Caco-2 (cell line): Measurements from ENCODE around the gene SH3YL1. TPM values are rescaled to one million over a fixed set of nuclear protein-coding genes. Genes with fewer than 3 reads are reported as not detected.

Experiments
- BruUV-seq: library from RNA; stranded (reverse); fragments of 400-500 nt; replicated peaks from 2 replicates; lab custom pipeline; 2021; lab: Mats Ljungman, UMichigan
- CTCF ChIA-PET: fragments of 300-600 bp; sonication (Branson Sonifier 250); formaldehyde crosslinking; loops from one replicate; lab custom pipeline; 2022; ENCODE audit warnings: antibody characterized with exemption; lab: Charles Lee
- POLR2A ChIA-PET: fragments of 300-600 bp; sonication (Branson Sonifier 250); formaldehyde crosslinking; loops from one replicate; lab custom pipeline; 2022; ENCODE audit warnings: antibody characterized with exemption; lab: Charles Lee
- DNase-seq, 2 experiments: peaks; one replicate each; pipeline versions ENCODE4 v3.0.0 to v3.0.0-alpha.2; 2020 to 2022
- H3K27me3 ChIP-seq: replicated peaks from 2 replicates; pipeline ENCODE4 v1.6.0; 2011; ENCODE audit warnings: low read length; ENCODE audit not compliant: control insufficient read depth, insufficient read depth
- H3K36me3 ChIP-seq: 2 replicates; pipeline ENCODE4 v1.5.1; 2011; ENCODE audit warnings: low read length; ENCODE audit not compliant: control insufficient read depth, insufficient read depth
- H3K4me1 ChIP-seq: fragments of 250-450 bp; sonication (Bioruptor Pico); 2 replicates; pipeline ENCODE4 v1.5.1; 2020; ENCODE audit warnings: mild to moderate bottlenecking
- H3K4me3 ChIP-seq: 2 replicates; pipeline ENCODE4 v1.5.1; 2011; ENCODE audit warnings: low read depth, mild to moderate bottlenecking, control low read depth, low read length
- H3K9me3 ChIP-seq: fragments of 250-450 bp; sonication (Bioruptor Pico); 2 replicates; pipeline ENCODE4 v1.5.1; 2020; ENCODE audit warnings: mild to moderate bottlenecking, moderate library complexity
- H3K27ac Mint-ChIP-seq: one replicate; pipeline ENCODE4 v1.8.0; 2022; ENCODE audit warnings: mixed read lengths; ENCODE audit not compliant: unreplicated experiment
- H3K27me3 Mint-ChIP-seq: one replicate; pipeline ENCODE4 v1.8.0; 2022; ENCODE audit warnings: mixed read lengths; ENCODE audit not compliant: insufficient read depth, unreplicated experiment
- H3K36me3 Mint-ChIP-seq: one replicate; pipeline ENCODE4 v1.8.0; 2022; ENCODE audit warnings: mild to moderate bottlenecking, mixed read lengths; ENCODE audit not compliant: insufficient read depth, unreplicated experiment
- H3K4me1 Mint-ChIP-seq: one replicate; pipeline ENCODE4 v1.8.0; 2022; ENCODE audit warnings: low read depth, mixed read lengths; ENCODE audit not compliant: unreplicated experiment
- H3K4me3 Mint-ChIP-seq: one replicate; pipeline ENCODE4 v1.8.0; 2022; ENCODE audit warnings: mild to moderate bottlenecking, moderate library complexity, mixed read lengths; ENCODE audit not compliant: unreplicated experiment
- H3K9me3 Mint-ChIP-seq: one replicate; pipeline ENCODE4 v1.8.0; 2022; ENCODE audit warnings: mixed read lengths; ENCODE audit not compliant: unreplicated experiment
- CTCF ChIP-seq, 2 experiments: fragments of 200-600 bp in 1 of 2; IDR thresholded peaks; 1 replicate in 1 of 2; 2 replicates in 1 of 2; pipeline versions ENCODE4 v1.5.1 to v1.8.0; 2011 to 2022; ENCODE audit warnings: antibody characterized with exemption in 1 of 2, control low read depth in 1 of 2, inconsistent platforms in 1 of 2, low read depth in 1 of 2, low read length in 1 of 2, mild to moderate bottlenecking in 1 of 2, moderate library complexity in 1 of 2; ENCODE audit not compliant: insufficient read depth in 1 of 2, severe bottlenecking in 1 of 2, unreplicated experiment in 1 of 2
- intact Hi-C: fragments of 100-400 bp; cut with micrococcal nuclease; formaldehyde crosslinking; loops from one replicate; pipeline ENCODE4 v1.10.0; 2022; ENCODE audit not compliant: unreplicated experiment
- total RNA-seq: library from RNA; stranded (reverse); gene quantifications from 2 replicates; pipeline ENCODE4 v1.2.3, GENCODE V29; 2022

Gene SH3YL1
- total RNA-seq, 1 experiment from 2014 or later, result 76.0 TPM

DNA sequence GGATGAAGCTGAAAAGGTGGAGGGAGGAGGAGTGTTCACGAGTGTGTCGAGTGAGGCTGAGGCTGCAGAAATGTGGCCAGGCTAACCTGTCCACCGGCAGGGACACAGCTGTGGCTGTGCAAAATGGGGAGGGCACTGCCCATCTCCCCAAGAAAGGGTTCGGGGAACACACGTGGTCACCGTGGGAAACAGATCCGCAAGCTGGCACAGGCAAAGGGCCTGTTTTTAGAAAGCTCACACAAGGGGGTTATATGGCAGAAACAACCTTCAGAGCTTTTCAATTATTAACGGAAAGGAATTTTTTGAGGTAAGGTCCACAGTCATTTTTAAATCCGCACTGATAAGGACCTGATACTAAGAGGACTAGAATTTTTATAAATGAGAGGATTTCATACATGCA, 35.7 kb downstream of the SH3YL1 start:
- intact Hi-C loops, result no loop called here
- no TSS peak for BruUV-seq
- H3K27me3 Mint-ChIP-seq, result no peaks in the 10 kb centered on the region

GRCh38 chr2:223971-224760, 39.7 kb downstream of the SH3YL1 start:
- Histone ChIP-seq H3K27me3 (no peaks in the 10 kb centered on the region), H3K4me3 (no peak overlapping the region), H3K9me3 (no peaks in the 10 kb centered on the region), H3K4me1 (peaks cover 8% of the 10 kb centered on the region; the same call in 1 of the 2 replicates), H3K36me3 (0 out of 2 replicates have a peak, but pooled peaks cover 1% of the 10 kb centered on the region)
- Mint-ChIP-seq H3K4me3 (no peak overlapping the region), H3K27me3 (no peaks in the 10 kb centered on the region), H3K9me3 (no peaks in the 10 kb centered on the region), H3K36me3 (peaks cover 23% of the 10 kb centered on the region), H3K27ac (no peak overlapping the region), H3K4me1 (peaks cover 13% of the 10 kb centered on the region)
- POLR2A ChIA-PET, result no interaction called here
- BruUV-seq, result no TSS peak
- DNase-seq, result no peak
- no peak for TF ChIP-seq CTCF (IDR thresholded peaks at IDR 0.05; ENCODE audit: insufficient read depth in 1 of 2, low read depth in 1 of 2, low read length in 1 of 2, severe bottlenecking in 1 of 2, unreplicated experiment in 1 of 2)
- intact Hi-C loops, result no loop called here
- CTCF ChIA-PET, result no interaction called here

More for the DNA sequence above, 35.7 kb downstream of the SH3YL1 start:
- Mint-ChIP-seq H3K36me3 (peaks cover 18% of the 10 kb centered on the region), H3K9me3 (no peaks in the 10 kb centered on the region), H3K4me1 (peaks cover 13% of the 10 kb centered on the region), H3K27ac (peak overlapping the region; percentile 48), H3K4me3 (no peak overlapping the region)
- DNase-seq, result no peak
- Histone ChIP-seq H3K9me3 (no peaks in the 10 kb centered on the region), H3K4me1 (peaks cover 8% of the 10 kb centered on the region; the same call in 1 of the 2 replicates), H3K27me3 (no peaks in the 10 kb centered on the region), H3K36me3 (peaks cover 1% of the 10 kb centered on the region; the same call in 1 of the 2 replicates), H3K4me3 (no peak overlapping the region)
- ChIA-PET POLR2A (no interaction called here), CTCF (no interaction called here)
- TF ChIP-seq CTCF (IDR thresholded peaks at IDR 0.05; ENCODE audit: insufficient read depth in 1 of 2, low read depth in 1 of 2, low read length in 1 of 2, severe bottlenecking in 1 of 2, unreplicated experiment in 1 of 2), result no peak

GRCh38 chr2:223451-223850, 40.4 kb downstream of the SH3YL1 start:
- BruUV-seq, result no TSS peak
- H3K9me3 Mint-ChIP-seq, result no peaks in the 10 kb centered on the region
- no peak overlapping the region for H3K4me3 Mint-ChIP-seq
- no peaks in the 10 kb centered on the region for H3K27me3 Mint-ChIP-seq
- 0 out of 2 replicates have a peak, but pooled peaks cover 1% of the 10 kb centered on the region for H3K36me3 ChIP-seq
- intact Hi-C loops, result no loop called here
- no peak overlapping the region for H3K4me3 ChIP-seq
- peaks cover 23% of the 10 kb centered on the region for H3K36me3 Mint-ChIP-seq
- ChIA-PET POLR2A (no interaction called here), CTCF (no interaction called here)
- H3K4me1 Mint-ChIP-seq, result peaks cover 6% of the 10 kb centered on the region
- H3K27me3 ChIP-seq, result no peaks in the 10 kb centered on the region
- no peak overlapping the region for H3K27ac Mint-ChIP-seq
- TF ChIP-seq CTCF (IDR thresholded peaks at IDR 0.05; ENCODE audit: insufficient read depth in 1 of 2, low read depth in 1 of 2, low read length in 1 of 2, severe bottlenecking in 1 of 2, unreplicated experiment in 1 of 2), result no peak
- no peaks in the 10 kb centered on the region for H3K9me3 ChIP-seq
- H3K4me1 ChIP-seq, result peaks cover 7% of the 10 kb centered on the region; the same call in 1 of the 2 replicates
- DNase-seq, result no peak
